HG03439 (cell line): ENCODE data around the gene PRND.

Experiments
- ATAC-seq: cut with Tn5 transposase; IDR thresholded peaks from one replicate; pipeline ENCODE4 v1.9.1; 2021; ENCODE audit warnings: mild to moderate bottlenecking, moderate library complexity; ENCODE audit not compliant: unreplicated experiment

PRND gene

DNA sequence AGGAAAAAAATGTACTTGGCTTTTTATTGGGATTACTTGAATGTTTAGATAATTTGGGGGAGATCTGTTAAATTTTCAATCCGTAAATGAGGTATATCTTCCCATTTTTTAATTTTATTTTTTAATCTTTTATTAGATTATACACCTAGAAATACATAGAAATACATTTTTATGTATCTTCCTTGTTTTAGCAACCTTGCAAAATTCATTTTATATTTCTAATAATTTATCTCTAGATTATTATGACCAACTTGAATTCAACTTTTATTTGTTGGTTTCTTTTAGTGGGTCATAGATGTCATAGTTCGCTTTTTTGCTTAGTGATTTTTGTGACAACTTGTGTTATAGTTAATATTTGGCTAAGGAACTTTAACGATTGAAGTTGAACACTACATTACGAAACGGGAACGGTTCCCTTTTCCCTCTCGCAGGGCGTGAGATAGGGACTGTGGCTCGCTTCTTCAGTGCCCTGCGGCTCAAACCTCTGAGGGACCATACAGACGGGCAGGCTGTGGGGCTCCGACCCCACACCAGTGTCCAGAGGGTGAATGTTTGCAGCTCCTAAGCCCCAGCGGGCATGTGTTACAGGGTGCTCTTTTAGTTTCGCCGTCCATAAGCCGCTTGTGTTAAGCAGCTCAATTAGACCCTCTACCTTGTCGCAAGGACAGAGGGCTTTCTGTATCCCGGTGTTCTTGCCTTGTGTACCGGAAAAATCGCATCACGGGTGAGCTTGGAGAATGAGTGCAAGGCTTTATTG lies 53.8 kb downstream of the PRND start:
- no peak for ATAC-seq

GRCh38 chr20:4776079-4776630 lies 54.4 kb downstream of the PRND start:
- no peak for ATAC-seq
